Neuronal stem cell (in vitro differentiated cells): ENCODE results near the gene AGO3.

ENCODE experiments used
- DNase-seq: peaks from one replicate; pipeline ENCODE4 v3.0.0-alpha.2; 2013; ENCODE audit warnings: low spot score
- H2AFZ ChIP-seq: one replicate; pipeline ENCODE4 v1.6.1; 2013; ENCODE audit warnings: mild to moderate bottlenecking, low read length, inconsistent platforms
- H2AK5ac ChIP-seq: 2 replicates; pipeline ENCODE4 v1.6.1; 2013; ENCODE audit warnings: low read depth, mild to moderate bottlenecking, inconsistent platforms, low read length, moderate library complexity, mixed read lengths
- H2BK120ac ChIP-seq: 2 replicates; pipeline ENCODE4 v1.6.1; 2013; ENCODE audit warnings: low read depth, mild to moderate bottlenecking, inconsistent platforms, low read length, moderate library complexity, mixed read lengths
- H2BK12ac ChIP-seq: one replicate; pipeline ENCODE4 v1.6.1; 2013; ENCODE audit warnings: low read length, inconsistent platforms
- H2BK15ac ChIP-seq: 2 replicates; pipeline ENCODE4 v1.6.1; 2013; ENCODE audit warnings: mild to moderate bottlenecking, low read length, inconsistent platforms, mixed read lengths
- H2BK5ac ChIP-seq: one replicate; pipeline ENCODE4 v1.6.1; 2013; ENCODE audit warnings: inconsistent platforms, mild to moderate bottlenecking, low read length, moderate library complexity
- H3K14ac ChIP-seq: one replicate; pipeline ENCODE4 v1.6.1; 2013; ENCODE audit warnings: low read length, inconsistent platforms
- H3K18ac ChIP-seq: 2 replicates; pipeline ENCODE4 v1.6.1; 2013; ENCODE audit warnings: low read length, inconsistent platforms
- H3K23ac ChIP-seq: 2 replicates; pipeline ENCODE4 v1.6.1; 2013; ENCODE audit warnings: low read depth, mild to moderate bottlenecking, mixed read lengths, low read length, inconsistent platforms; ENCODE audit not compliant: poor library complexity
- H3K27ac ChIP-seq: replicated peaks from 3 replicates; pipeline ENCODE4 v1.5.1; 2013; ENCODE audit warnings: low read length, inconsistent platforms
- H3K27me3 ChIP-seq, 3 experiments: 2 replicates each; pipeline ENCODE4 v1.6.1; 2013; ENCODE audit warnings: low read length in 3 of 3, mild to moderate bottlenecking in 2 of 3, inconsistent platforms in 1 of 3, low read depth in 1 of 3, mixed read lengths in 1 of 3, moderate library complexity in 1 of 3; ENCODE audit not compliant: control insufficient read depth in 3 of 3, insufficient read depth in 3 of 3
- H3K36me3 ChIP-seq, 2 donors: replicated peaks in 1 of 2; 2 replicates each; pipeline ENCODE4 v1.6.1; 2013; ENCODE audit warnings: low read length in 2 of 2; ENCODE audit not compliant: control insufficient read depth in 2 of 2, insufficient read depth in 2 of 2
- H3K4ac ChIP-seq: 2 replicates; pipeline ENCODE4 v1.6.1; 2013; ENCODE audit warnings: inconsistent platforms, mild to moderate bottlenecking, low read length, moderate library complexity
- H3K4me1 ChIP-seq, 2 donors: 1 replicate in 1 of 2; 2 replicates in 1 of 2; pipeline ENCODE4 v1.6.1; 2013; ENCODE audit warnings: low read length in 2 of 2, low read depth in 1 of 2; ENCODE audit not compliant: control insufficient read depth in 2 of 2, insufficient read depth in 1 of 2
- H3K4me2 ChIP-seq: one replicate; pipeline ENCODE4 v1.6.1; 2013; ENCODE audit warnings: mild to moderate bottlenecking, low read length, inconsistent platforms; ENCODE audit not compliant: insufficient read depth, poor library complexity, severe bottlenecking
- H3K4me3 ChIP-seq, 2 donors: 2 replicates each; pipeline ENCODE4 v1.5.1; 2013; ENCODE audit warnings: low read length in 2 of 2, mild to moderate bottlenecking in 2 of 2, inconsistent platforms in 1 of 2, moderate library complexity in 1 of 2
- H3K79me1 ChIP-seq: one replicate; pipeline ENCODE4 v1.6.1; 2013; ENCODE audit warnings: low read depth, mild to moderate bottlenecking, inconsistent platforms, low read length, moderate library complexity
- H3K9ac ChIP-seq: one replicate; pipeline ENCODE4 v1.6.1; 2013; ENCODE audit warnings: mild to moderate bottlenecking, low read depth, low read length, inconsistent platforms; ENCODE audit not compliant: poor library complexity
- H3K9me3 ChIP-seq, 2 donors: replicated peaks in 1 of 2; 2 replicates each; pipeline versions ENCODE3 to v1.6.1; 2013; ENCODE audit warnings: low read length in 2 of 2, mild to moderate bottlenecking in 2 of 2, inconsistent platforms in 1 of 2, low read depth in 1 of 2, mixed read lengths in 1 of 2, moderate library complexity in 1 of 2; ENCODE audit not compliant: control insufficient read depth in 2 of 2, insufficient read depth in 1 of 2
- H4K8ac ChIP-seq: one replicate; pipeline ENCODE4 v1.6.1; 2013; ENCODE audit warnings: low read depth, mild to moderate bottlenecking, inconsistent platforms, low read length, moderate library complexity
- H4K91ac ChIP-seq: one replicate; pipeline ENCODE4 v1.6.1; 2013; ENCODE audit warnings: low read length, low read depth, mild to moderate bottlenecking, inconsistent platforms; ENCODE audit not compliant: poor library complexity
- WGBS, 2 donors: extraction: QIAGEN DNeasy Blood & Tissue Kit; methylation state at CpG; one replicate each; pipeline ENCODE4 v1.1.7; 2013; ENCODE audit warnings: missing lambda C conversion rate in 2 of 2, mixed read lengths in 1 of 2; ENCODE audit not compliant: insufficient read length in 2 of 2, insufficient replicate concordance in 1 of 2; ENCODE audit errors: extremely low coverage in 2 of 2; 5-methylcytosine and 5-hydroxymethylcytosine counted together

AGO3 gene

GRCh38 chr1:35883635-35884101 lies 47.2 kb upstream of the AGO3 start:
- Histone ChIP-seq H3K9ac (peak overlapping the region; percentile 93), H3K36me3 (peaks cover 0 to 6% of the 10 kb centered on the region in 2 donors), H2AFZ (peak overlapping the region; percentile 84), H3K18ac (peak overlapping the region; percentile 98), H3K4me2 (peak overlapping the region; percentile 81), H3K23ac (peak overlapping the region; percentile 80), H3K27me3 (no peaks in the 10 kb centered on the region), H2AK5ac (peak overlapping the region; percentile 20), H3K4ac (peak overlapping the region; percentile 2), H3K27ac (no peak overlapping the region), H2BK120ac (no peak overlapping the region), H3K79me1 (peaks cover 6% of the 10 kb centered on the region), H2BK15ac (peak overlapping the region; percentile 61), H2BK5ac (peak overlapping the region; percentile 69), H3K14ac (no peak overlapping the region), H2BK12ac (no peak overlapping the region), H3K4me1 (peaks cover 29 to 37% of the 10 kb centered on the region in 2 donors), H3K9me3 (no peaks in the 10 kb centered on the region), H4K91ac (no peak overlapping the region), H4K8ac (no peak overlapping the region), H3K4me3 (peak overlapping the region; percentile 95 to 98)
- WGBS, 2 donors = no CpG with 5 or more reads among the region's 29 CpGs
- DNase-seq = peak; percentile 43

DNA sequence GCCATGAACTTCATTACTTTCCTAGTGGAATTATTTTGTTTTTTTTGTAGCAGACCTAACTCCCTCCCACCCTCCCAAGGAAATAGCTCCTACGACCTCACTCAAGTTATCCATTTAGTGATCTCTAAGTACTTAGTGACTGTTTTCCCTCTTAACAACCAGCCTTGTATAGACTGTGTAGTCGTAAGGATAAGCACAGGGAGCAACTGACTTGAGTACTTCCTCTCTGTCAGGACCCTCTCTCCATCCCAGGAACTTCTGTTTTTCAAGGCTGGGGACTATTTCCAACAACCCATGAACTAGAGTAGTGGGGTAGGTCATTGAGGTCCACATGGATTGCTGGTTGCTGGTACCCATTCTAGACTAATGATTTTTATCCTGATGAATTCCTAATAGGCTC lies 46.0 kb upstream of the AGO3 start:
- no peak overlapping the region for H3K23ac ChIP-seq
- H3K4me2 ChIP-seq = no peak overlapping the region
- H2BK120ac ChIP-seq = no peak overlapping the region
- no peak overlapping the region for H3K9ac ChIP-seq
- peaks cover 1 to 18% of the 10 kb centered on the region in 2 donors for H3K36me3 ChIP-seq
- peaks cover 29 to 37% of the 10 kb centered on the region in 2 donors for H3K4me1 ChIP-seq
- H3K4me3 ChIP-seq = no peak overlapping the region
- H2AK5ac ChIP-seq = no peak overlapping the region
- H2BK15ac ChIP-seq = no peak overlapping the region
- H3K9me3 ChIP-seq = no peaks in the 10 kb centered on the region
- H3K4ac ChIP-seq = no peak overlapping the region
- peaks cover 8% of the 10 kb centered on the region for H3K79me1 ChIP-seq
- no peak for DNase-seq
- H3K27ac ChIP-seq = no peak overlapping the region
- H4K91ac ChIP-seq = no peak overlapping the region
- H3K27me3 ChIP-seq = no peaks in the 10 kb centered on the region
- no peak overlapping the region for H2AFZ ChIP-seq
- no CpG with 5 or more reads among the region's 2 CpGs for WGBS, 2 donors
- H3K18ac ChIP-seq = no peak overlapping the region
- H3K14ac ChIP-seq = no peak overlapping the region
- no peak overlapping the region for H2BK12ac ChIP-seq
- H4K8ac ChIP-seq = no peak overlapping the region
- no peak overlapping the region for H2BK5ac ChIP-seq

- no peak overlapping the region for H3K4ac ChIP-seq
- peak overlapping the region; percentile 36 for H3K18ac ChIP-seq
- peak; percentile 91 for DNase-seq
- peaks cover 29 to 37% of the 10 kb centered on the region in 2 donors for H3K4me1 ChIP-seq
- no peak overlapping the region for H2BK5ac ChIP-seq
- no peak overlapping the region for H2BK15ac ChIP-seq
- no peaks in the 10 kb centered on the region for H3K27me3 ChIP-seq
- no peaks in the 10 kb centered on the region for H3K9me3 ChIP-seq
- no peak overlapping the region for H4K91ac ChIP-seq
- no peak overlapping the region for H2AK5ac ChIP-seq
- H3K23ac ChIP-seq = no peak overlapping the region
- H3K27ac ChIP-seq = no peak overlapping the region
- no peak overlapping the region for H4K8ac ChIP-seq
- H3K79me1 ChIP-seq = peaks cover 8% of the 10 kb centered on the region
- H2AFZ ChIP-seq = peak overlapping the region; percentile 5
- no CpG with 5 or more reads among the region's 4 CpGs for WGBS, 2 donors
- peak overlapping the region in 1 of 2 donors; percentile 36 for H3K4me3 ChIP-seq
- peak overlapping the region; percentile 76 for H3K4me2 ChIP-seq
- no peak overlapping the region for H3K14ac ChIP-seq
- no peak overlapping the region for H3K9ac ChIP-seq
- no peak overlapping the region for H2BK120ac ChIP-seq
- no peak overlapping the region for H2BK12ac ChIP-seq
- peaks cover 4 to 30% of the 10 kb centered on the region in 2 donors for H3K36me3 ChIP-seq
These were observed 44.8 kb upstream of the AGO3 start for GRCh38 chr1:35885961-35886558.

DNA sequence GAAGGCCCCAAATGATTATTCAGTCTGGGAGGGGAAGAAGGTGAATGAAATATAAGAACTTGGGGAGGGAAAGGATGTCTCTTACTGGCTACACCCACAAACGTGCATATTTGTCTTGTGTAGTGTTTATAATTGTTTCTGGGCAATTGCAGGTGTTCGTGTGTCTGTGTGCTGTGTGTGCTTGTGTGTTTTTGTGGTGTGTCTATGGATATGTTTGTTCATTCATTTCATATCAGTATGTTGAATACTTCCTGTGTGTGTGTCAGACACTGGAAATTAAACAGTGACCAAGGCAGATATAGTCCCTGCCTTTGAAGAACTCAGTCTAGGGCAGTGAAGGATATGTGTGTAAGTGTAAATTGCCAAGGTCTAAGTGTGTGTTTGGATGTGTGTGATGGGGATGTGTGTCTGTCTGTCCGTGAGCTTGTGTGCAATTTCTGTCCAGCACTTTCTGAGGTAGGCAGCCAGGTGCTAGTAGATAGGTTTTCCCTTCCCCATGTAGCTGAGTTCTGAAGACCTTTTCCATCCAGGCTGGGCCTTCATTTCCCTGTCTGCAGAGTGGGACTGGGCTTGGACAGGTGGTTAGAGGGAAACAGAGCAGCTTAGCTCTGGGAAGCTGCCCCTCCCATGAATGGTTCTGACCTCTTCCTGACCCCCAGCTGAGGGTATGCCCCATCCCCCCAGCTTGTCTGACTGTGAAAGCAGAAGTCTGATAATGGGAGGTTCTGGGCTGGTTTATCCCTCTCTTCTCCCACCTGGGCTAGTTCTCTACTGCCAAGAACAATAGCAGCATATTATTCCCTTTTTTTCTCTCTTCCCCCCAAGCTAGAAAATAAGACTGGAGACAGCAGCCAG lies 44.1 kb upstream of the AGO3 start:
- no peak overlapping the region for H3K27ac ChIP-seq
- no peak overlapping the region for H2BK15ac ChIP-seq
- no peak overlapping the region for H2BK5ac ChIP-seq
- no peak overlapping the region for H3K4ac ChIP-seq
- no peak overlapping the region for H2BK120ac ChIP-seq
- no peak overlapping the region for H2AK5ac ChIP-seq
- no peak overlapping the region for H3K18ac ChIP-seq
- no peak overlapping the region for H2AFZ ChIP-seq
- no peak overlapping the region for H4K8ac ChIP-seq
- peak overlapping the region in 1 of 2 donors; percentile 36 for H3K4me3 ChIP-seq
- H3K27me3 ChIP-seq = no peaks in the 10 kb centered on the region
- no peak overlapping the region for H2BK12ac ChIP-seq
- no peak overlapping the region for H3K23ac ChIP-seq
- peaks cover 8% of the 10 kb centered on the region for H3K79me1 ChIP-seq
- WGBS, 2 donors = no CpG with 5 or more reads among the region's 3 CpGs
- peak overlapping the region; percentile 76 for H3K4me2 ChIP-seq
- H4K91ac ChIP-seq = no peak overlapping the region
- no peak overlapping the region for H3K14ac ChIP-seq
- H3K36me3 ChIP-seq = peaks cover 4 to 37% of the 10 kb centered on the region in 2 donors
- no peak for DNase-seq
- no peak overlapping the region for H3K9ac ChIP-seq
- peaks cover 29 to 37% of the 10 kb centered on the region in 2 donors for H3K4me1 ChIP-seq
- H3K9me3 ChIP-seq = no peaks in the 10 kb centered on the region
